Prostate gland (tissue), 2 donors: ENCODE measurements around the gene PLCB4.

Experiments used
- POLR2A ChIP-seq: fragments of 450-650 bp; IDR thresholded peaks from one replicate; pipeline ENCODE4 v1.6.1; 2016; ENCODE audit warnings: antibody characterized with exemption, mild to moderate bottlenecking
- TF ChIP-seq, protein P1 (sequence below), 4 experiments: fragments of 200-600 bp in 2 of 4; fragments of 450-650 bp in 2 of 4; sonication (generic) in 2 of 4; IDR thresholded peaks; 1 replicate in 3 of 4; 2 replicates in 1 of 4; pipeline ENCODE4 v1.5.1; 2016 to 2019; ENCODE audit warnings: antibody characterized with exemption in 4 of 4, mild to moderate bottlenecking in 2 of 4, moderate library complexity in 2 of 4

DNA sequence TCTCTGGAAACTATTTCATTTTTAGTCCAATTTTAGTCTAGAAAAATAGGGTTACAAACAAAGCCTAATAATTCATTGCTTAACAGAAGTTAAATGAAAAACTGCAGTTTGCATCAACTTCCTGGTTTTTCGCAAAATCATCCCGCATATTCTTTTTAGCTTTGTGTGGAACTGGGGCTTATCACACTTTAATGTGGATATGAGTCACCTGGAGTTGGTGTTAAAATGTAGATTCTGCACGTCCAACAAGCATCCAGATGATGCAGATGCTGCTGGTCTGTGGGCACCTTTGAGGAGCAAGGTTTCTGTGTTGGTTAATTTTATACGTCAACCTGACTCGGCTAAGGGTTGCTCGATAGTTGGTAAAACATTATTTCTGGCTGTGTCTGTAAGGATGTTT is 126.1 kb downstream of the PLCB4 start:
- TF ChIP-seq POLR2A = no peak
- TF ChIP-seq, protein P1, sequence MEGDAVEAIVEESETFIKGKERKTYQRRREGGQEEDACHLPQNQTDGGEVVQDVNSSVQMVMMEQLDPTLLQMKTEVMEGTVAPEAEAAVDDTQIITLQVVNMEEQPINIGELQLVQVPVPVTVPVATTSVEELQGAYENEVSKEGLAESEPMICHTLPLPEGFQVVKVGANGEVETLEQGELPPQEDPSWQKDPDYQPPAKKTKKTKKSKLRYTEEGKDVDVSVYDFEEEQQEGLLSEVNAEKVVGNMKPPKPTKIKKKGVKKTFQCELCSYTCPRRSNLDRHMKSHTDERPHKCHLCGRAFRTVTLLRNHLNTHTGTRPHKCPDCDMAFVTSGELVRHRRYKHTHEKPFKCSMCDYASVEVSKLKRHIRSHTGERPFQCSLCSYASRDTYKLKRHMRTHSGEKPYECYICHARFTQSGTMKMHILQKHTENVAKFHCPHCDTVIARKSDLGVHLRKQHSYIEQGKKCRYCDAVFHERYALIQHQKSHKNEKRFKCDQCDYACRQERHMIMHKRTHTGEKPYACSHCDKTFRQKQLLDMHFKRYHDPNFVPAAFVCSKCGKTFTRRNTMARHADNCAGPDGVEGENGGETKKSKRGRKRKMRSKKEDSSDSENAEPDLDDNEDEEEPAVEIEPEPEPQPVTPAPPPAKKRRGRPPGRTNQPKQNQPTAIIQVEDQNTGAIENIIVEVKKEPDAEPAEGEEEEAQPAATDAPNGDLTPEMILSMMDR (IDR thresholded peaks at IDR 0.05) = no peak
